ENCODE measurements around the gene CHMP2A. TPM values are rescaled to one million over a fixed set of nuclear protein-coding genes. Genes with fewer than 3 reads are reported as not detected.
"Not testable (repeated sequence)": the region's sequence is repeated elsewhere in the genome, so short reads cannot be mapped to it uniquely, and the experiment has no call there.

The CHMP2A gene
- total RNA-seq, 1 experiment from 2014 or later: 268 TPM

DNA sequence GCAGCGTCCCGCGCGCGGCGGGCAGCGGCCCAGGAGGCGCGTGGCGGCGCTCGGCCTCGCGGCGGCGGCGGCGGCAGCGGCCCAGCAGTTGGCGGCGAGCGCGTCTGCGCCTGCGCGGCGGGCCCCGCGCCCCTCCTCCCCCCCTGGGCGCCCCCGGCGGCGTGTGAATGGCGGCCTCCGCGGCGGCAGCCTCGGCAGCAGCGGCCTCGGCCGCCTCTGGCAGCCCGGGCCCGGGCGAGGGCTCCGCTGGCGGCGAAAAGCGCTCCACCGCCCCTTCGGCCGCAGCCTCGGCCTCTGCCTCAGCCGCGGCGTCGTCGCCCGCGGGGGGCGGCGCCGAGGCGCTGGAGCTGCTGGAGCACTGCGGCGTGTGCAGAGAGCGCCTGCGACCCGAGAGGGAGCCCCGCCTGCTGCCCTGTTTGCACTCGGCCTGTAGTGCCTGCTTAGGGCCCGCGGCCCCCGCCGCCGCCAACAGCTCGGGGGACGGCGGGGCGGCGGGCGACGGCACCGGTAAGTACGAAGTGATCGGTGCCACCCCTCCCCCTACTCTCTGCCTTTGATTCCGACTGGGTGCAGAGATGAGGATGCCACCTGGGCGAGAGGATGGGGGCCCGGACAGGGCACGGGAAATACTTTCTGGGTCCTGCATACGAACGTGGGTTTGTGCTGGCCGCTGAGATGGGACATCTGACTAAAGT, 10.2 kb downstream of the CHMP2A start:
- in situ Hi-C loops (cut with HindIII; ENCODE audit: low pct_unique_long_range_greater_than_20kb, low sequenced_read_pairs): no loop called here
- DNase-seq (ENCODE audit: low read depth): no peak

- DNase-seq (ENCODE audit: low read depth): peak; percentile 100
- in situ Hi-C loops (cut with HindIII; ENCODE audit: low pct_unique_long_range_greater_than_20kb, low sequenced_read_pairs): no loop called here
Observed at GRCh38 chr19:58543826-58544590, 10.9 kb downstream of the CHMP2A start, which contains the start of gene TRIM28. Gene TRIM28, plus strand, starts transcription at chr19:58544064. Its CDS starts 694 bp downstream, at chr19:58544758.

- in situ Hi-C loops (cut with HindIII; ENCODE audit: low pct_unique_long_range_greater_than_20kb, low sequenced_read_pairs): not testable (repeated sequence)
Observed at GRCh38 chr19:58542641-58543372, 12.1 kb downstream of the CHMP2A start.

DNA sequence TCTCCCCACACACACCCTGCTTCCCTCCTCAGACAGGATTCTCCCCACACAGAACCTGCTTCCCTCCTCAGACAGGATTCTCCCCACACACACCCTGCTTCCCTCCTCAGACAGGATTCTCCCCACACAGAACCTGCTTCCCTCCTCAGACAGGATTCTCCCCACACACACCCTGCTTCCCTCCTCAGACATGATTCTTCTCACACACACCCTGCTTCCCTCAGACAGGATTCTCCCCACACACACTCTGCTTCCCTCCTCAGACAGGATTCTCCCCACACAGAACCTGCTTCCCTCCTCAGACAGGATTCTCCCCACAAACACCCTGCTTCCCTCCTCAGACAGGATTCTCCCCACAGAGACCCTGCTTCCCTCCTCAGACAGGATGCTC, 15.7 kb downstream of the CHMP2A start:
- in situ Hi-C loops (cut with HindIII; ENCODE audit: low pct_unique_long_range_greater_than_20kb, low sequenced_read_pairs); DNase-seq (ENCODE audit: low read depth): not testable (repeated sequence)

More at GRCh38 chr19:58542641-58543372, 12.1 kb downstream of the CHMP2A start:
- DNase-seq (ENCODE audit: low read depth): not testable (repeated sequence)

DNA sequence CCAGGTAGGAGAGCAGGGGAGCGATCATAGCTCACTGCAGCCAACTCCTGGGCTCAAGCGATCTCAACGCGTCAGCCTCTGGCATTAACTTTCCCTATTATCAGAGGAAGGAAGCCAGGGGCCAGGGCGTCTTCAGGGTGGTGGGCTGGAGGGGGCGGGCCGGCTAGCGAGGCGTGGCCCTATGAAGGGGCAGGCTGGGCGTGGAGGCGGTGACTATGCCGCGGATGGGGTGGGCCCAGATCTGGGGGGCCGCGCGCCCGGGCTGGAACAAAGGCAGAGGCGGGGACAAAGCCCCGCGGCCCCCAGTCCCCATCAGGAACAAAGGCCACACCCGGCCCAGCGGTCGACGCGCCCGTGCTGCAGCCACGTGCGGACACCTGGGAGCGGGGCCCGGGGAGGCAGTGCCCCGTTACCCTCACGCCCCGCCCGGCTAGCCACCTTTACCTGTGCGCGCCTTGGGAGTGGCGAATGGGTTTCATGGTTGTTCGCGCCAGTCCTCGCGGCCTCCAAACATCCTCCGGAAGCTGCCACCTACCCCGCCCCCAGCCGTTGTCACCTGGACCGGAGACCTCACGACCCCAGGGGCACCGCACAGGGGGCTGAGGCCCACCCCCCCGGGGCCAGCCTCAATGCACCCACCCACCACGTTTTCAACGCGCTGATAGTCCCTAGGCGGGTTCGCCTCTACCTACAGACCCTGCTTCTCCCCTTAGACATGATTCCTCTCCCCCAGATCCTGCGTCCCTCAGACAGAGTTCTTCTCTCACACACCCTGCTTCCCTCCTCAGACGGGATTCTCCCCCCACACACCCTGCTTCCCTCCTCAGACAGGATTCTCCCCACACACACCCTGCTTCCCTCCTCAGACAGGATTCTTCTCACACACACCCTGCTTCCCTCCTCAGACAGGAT, 16.4 kb downstream of the CHMP2A start:
- no peak for DNase-seq (ENCODE audit: low read depth)
- in situ Hi-C loops (cut with HindIII; ENCODE audit: low pct_unique_long_range_greater_than_20kb, low sequenced_read_pairs): no loop called here

DNA sequence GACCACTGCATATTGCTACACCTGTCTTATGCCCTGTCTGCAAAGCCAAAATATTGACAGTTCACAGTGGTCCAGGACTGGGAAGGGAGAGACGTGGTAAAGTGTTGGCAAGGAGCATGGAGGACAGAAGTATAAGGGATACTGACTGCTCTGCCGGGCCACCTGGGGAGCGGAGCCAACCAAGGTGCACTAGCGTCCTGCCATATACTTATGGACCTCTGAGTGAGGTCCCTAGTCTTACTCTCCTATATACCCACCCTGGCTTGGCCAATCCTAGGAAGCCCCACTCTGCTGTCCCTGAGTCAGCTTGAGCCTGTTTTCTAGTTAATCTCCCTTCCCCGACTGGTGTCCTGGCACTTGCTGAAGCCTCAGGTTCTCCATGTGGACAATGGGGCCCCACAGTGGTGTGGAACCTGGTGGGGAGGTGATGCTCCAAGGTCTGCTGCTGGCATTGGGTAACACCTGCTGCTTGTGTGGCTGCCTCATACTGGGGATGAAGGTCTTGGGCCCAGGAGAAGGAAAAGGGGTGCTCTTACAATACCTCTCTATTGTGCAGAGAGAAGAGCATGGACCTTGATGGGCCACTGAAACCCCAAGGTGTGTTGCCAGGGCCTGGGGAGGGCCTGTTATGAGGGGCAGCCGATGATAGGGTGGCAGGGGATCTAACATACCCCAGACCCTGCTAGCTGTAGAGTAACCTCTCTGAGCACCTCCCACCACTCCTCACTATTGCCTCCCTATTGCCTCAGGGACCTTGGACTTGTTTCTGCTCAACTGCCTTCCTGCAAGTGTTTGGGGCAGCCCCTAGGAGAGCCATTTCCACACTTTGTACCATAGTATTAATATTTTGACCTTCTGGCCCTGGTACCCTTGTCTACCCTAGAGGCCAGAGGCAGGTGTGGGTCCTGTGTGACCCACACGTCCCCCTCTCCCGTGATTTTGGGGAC, 17.8 kb downstream of the CHMP2A start:
- in situ Hi-C loops (cut with HindIII; ENCODE audit: low pct_unique_long_range_greater_than_20kb, low sequenced_read_pairs): no loop called here
- no peak for DNase-seq (ENCODE audit: low read depth)

DNA sequence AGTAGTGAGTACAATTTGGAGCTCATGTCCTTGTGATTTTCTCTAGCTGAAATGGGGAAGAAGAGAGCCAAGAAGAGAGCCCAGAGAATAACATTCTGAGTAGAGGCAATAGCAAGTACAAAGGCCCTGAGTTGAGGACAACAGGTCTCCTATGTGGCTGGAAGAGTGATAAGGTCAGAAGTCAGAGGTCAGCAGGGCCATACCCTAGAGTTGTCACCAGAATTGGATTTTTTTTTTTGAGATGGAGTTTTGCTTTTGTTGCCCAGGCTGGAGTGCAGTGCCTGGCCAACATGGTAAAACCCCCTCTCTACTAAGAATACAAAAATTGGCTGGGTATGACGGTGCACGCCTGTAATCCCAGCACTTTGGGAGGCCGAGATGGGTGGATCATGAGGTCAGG, 19.0 kb downstream of the CHMP2A start:
- DNase-seq (ENCODE audit: low read depth): no peak
- in situ Hi-C loops (cut with HindIII; ENCODE audit: low pct_unique_long_range_greater_than_20kb, low sequenced_read_pairs): no loop called here

DNA sequence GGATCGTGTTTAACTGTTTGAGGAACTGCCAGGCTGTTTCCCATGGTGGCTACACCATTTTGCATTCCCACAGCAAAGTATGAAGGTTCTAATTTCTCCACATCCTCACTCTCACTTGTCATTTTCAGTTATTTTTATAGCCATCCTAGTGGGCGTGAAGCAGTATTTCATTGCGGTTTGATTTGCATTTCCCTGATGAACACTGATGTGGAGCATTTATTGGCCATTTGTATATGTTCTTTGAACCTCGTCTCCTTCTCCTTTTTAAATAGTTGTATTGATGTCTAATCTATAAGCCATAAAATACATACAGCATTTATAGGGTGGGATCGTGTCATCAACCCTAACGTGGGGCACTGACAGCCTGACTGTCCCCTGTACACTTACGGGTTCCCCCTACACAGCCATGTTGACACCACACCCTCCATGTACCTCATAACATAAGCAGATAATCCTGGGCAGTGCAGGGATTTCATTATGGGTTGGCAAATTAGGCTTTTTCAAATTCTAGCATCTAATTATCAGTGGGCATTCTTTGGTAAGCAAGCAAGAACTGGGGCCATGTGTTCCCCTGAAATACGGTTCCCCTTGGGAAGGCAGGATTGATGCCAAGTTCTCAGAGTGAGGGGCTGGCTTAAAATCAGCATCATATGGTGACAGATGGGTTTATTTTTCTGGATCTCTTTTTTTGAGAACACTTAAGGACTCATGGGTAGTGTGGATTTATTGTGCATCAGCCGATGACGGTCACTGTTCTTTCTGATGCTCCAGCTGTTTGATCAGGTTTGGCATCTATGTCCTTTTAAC, 23.7 kb downstream of the CHMP2A start:
- in situ Hi-C loops (cut with HindIII; ENCODE audit: low pct_unique_long_range_greater_than_20kb, low sequenced_read_pairs): no loop called here
- DNase-seq (ENCODE audit: low read depth): no peak

GRCh38 chr19:58529405-58529804, 25.5 kb downstream of the CHMP2A start:
- in situ Hi-C loops (cut with HindIII; ENCODE audit: low pct_unique_long_range_greater_than_20kb, low sequenced_read_pairs): no loop called here
- DNase-seq (ENCODE audit: low read depth): no peak

GRCh38 chr19:58522709-58523108, 32.2 kb downstream of the CHMP2A start:
- no peak for DNase-seq (ENCODE audit: low read depth)
- in situ Hi-C loops (cut with HindIII; ENCODE audit: low pct_unique_long_range_greater_than_20kb, low sequenced_read_pairs): no loop called here

DNA sequence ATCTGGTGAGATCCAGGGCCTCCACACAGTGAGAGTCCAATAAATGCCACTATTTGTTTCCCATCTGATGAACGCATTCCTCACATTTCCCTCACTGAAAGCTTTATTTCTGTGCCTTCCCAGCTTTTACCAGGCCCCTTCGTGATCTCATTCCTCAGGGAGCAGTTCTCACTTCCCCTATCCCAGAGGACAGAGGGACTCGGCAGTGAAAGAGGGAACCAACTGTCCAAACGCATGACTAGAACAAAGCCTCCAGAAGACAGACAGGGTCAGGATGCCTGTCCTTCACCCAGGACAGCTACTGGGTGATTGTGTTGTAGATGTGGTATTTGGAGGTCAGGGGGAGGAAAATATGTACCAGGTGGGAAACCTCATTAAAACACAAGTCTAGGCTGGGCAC, 33.3 kb downstream of the CHMP2A start:
- in situ Hi-C loops (cut with HindIII; ENCODE audit: low pct_unique_long_range_greater_than_20kb, low sequenced_read_pairs): no loop called here
- DNase-seq (ENCODE audit: low read depth): no peak

DNA sequence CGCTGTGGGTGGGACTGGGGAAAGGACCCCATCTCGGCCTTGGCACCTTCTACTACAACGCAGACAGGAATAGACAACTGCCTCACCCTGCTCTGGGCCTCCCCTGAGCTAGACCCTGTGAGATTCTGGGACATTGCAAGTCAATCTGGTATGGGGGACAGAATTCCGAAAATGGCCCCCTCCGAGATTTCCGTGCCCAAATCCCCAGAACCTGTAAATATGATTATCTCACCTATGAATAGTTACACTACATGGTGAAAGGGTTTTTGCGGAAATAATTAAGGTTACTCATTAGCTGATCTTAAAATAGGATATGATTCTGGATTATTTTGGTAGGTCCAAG, 34.7 kb downstream of the CHMP2A start:
- DNase-seq (ENCODE audit: low read depth): no peak
- in situ Hi-C loops (cut with HindIII; ENCODE audit: low pct_unique_long_range_greater_than_20kb, low sequenced_read_pairs): no loop called here

- DNase-seq (ENCODE audit: low read depth): peak; percentile 99
- in situ Hi-C loops (cut with HindIII; ENCODE audit: low pct_unique_long_range_greater_than_20kb, low sequenced_read_pairs): no loop called here
Observed at GRCh38 chr19:58519355-58520256, 35.3 kb downstream of the CHMP2A start, which contains the start of gene ZBTB45. Gene ZBTB45, minus strand, starts transcription at chr19:58519810. Its CDS starts 2,137 bp downstream, at chr19:58517673.

DNA sequence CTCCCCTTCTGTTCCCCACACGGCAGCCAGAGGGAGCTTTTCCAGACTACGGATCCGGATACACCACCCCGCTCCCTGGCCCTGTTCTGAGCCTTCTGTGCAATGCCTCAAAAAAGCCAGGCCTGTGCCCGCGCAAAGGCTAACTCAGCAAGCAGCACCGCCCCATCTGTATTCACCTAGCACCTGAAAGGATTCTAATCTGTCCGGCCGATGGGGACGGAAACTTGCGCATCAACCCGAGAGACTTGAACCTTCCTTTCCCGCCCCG, 35.9 kb downstream of the CHMP2A start:
- in situ Hi-C loops (cut with HindIII; ENCODE audit: low pct_unique_long_range_greater_than_20kb, low sequenced_read_pairs): no loop called here
- DNase-seq (ENCODE audit: low read depth): peak; percentile 78

DNA sequence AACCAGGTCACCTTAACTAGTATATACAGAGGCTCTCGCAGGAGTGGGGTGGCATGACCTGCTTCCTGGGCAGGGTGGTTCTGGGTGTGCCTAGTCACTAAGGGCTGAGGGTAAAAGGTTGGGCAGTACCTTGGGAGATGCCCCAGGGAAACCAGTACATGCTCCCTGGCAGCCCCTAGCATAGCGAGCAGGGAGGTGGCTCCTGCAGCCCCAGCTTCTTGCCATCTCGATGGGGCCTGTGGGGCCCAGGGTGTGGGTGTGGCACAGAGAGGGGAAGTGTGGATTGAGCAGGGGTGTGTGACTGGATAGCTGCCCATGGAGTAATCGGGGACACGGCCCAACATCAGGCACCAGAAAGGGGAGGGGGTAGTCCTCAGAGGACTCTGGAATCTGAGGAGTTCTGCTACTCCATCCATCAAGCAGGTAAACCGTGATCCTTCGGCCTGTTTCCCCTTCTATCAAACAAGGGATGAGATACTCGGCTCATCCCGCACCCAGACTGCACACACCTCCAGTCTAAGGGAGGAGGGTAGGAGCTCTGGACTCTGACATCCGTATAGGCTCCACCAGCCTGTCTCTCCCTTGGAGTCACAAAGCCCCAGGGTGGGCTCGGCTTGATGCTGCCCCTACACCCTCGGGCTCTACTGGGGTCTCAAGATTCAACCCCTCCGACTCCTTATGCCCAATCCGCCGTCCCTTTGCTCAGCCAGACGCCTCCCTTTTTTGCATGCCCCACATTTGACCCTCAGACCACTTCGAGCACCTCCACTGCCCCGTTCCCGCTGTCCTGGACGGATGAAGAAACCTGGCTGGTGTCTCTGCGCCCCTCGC, 36.4 kb downstream of the CHMP2A start:
- peak; percentile 18 for DNase-seq (ENCODE audit: low read depth)
- in situ Hi-C loops (cut with HindIII; ENCODE audit: low pct_unique_long_range_greater_than_20kb, low sequenced_read_pairs): no loop called here

All from Caki2 (cell line).